ENCODE measurements around the gene C12orf56. TPM values are rescaled to one million over a fixed set of nuclear protein-coding genes. Genes with fewer than 3 reads are reported as not detected.

C12orf56 gene
- total RNA-seq, 2 donors from 2014 or later = not detected

GRCh38 chr12:64268409-64268808 is 122.1 kb downstream of the C12orf56 start:
- Mint-ChIP-seq H3K4me1 (ENCODE audit: low read depth in 2 of 2) (peaks cover 0 to 8% of the 10 kb centered on the region in 2 donors), H3K9me3 (no peaks in the 10 kb centered on the region), H3K36me3 (no peaks in the 10 kb centered on the region), H3K4me3 (no peak overlapping the region), H3K27ac (no peak overlapping the region), H3K27me3 (peaks cover 4 to 7% of the 10 kb centered on the region in 2 donors)
- DNase-seq (ENCODE audit: low spot score) = no peak
- no peak for ATAC-seq

GRCh38 chr12:64265839-64266238 is 124.7 kb downstream of the C12orf56 start:
- Mint-ChIP-seq H3K9me3 (no peaks in the 10 kb centered on the region), H3K27me3 (peaks cover 4 to 7% of the 10 kb centered on the region in 2 donors), H3K4me3 (no peak overlapping the region), H3K4me1 (ENCODE audit: low read depth in 2 of 2) (peaks cover 0 to 8% of the 10 kb centered on the region in 2 donors), H3K36me3 (no peaks in the 10 kb centered on the region), H3K27ac (no peak overlapping the region)
- no peak for DNase-seq (ENCODE audit: low spot score)
- ATAC-seq = peak in 1 of 2 donors; percentile 52

DNA sequence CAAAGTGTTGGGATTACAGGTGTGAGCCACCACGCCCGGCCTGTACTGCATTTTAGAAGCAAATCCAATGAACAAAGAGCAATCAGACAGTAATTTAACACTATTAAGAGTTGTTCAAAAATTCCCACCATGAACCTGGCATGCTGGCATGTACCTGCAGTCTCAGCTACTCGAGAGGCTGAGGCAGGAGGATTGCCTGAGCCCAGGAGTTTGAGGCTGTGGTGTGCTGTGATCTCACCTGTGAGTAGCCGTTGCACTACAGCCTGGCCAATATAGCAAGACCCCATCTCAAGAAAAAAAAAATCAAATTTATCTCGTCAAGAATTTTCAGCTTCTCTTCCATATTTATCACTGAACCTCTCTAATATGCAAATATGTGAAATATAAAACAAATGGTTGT is 128.7 kb downstream of the C12orf56 start:
- no peaks in the 10 kb centered on the region for H3K36me3 Mint-ChIP-seq

GRCh38 chr12:64258576-64258975 is 132.0 kb downstream of the C12orf56 start:
- Mint-ChIP-seq H3K27ac (no peak overlapping the region), H3K27me3 (no peaks in the 10 kb centered on the region), H3K36me3 (no peaks in the 10 kb centered on the region), H3K4me1 (ENCODE audit: low read depth in 2 of 2) (peaks cover 7 to 10% of the 10 kb centered on the region in 2 donors), H3K4me3 (no peak overlapping the region), H3K9me3 (no peaks in the 10 kb centered on the region)
- DNase-seq (ENCODE audit: low spot score) (no peak), ATAC-seq (no peak)

More for the DNA sequence above, 128.7 kb downstream of the C12orf56 start:
- DNase-seq (ENCODE audit: low spot score) = no peak
- no peaks in the 10 kb centered on the region for H3K9me3 Mint-ChIP-seq
- H3K4me3 Mint-ChIP-seq = no peak overlapping the region
- H3K27ac Mint-ChIP-seq = no peak overlapping the region
- no peak for ATAC-seq
- peaks cover 0 to 8% of the 10 kb centered on the region in 2 donors for H3K4me1 Mint-ChIP-seq (ENCODE audit: low read depth in 2 of 2)
- no peaks in the 10 kb centered on the region for H3K27me3 Mint-ChIP-seq

DNA sequence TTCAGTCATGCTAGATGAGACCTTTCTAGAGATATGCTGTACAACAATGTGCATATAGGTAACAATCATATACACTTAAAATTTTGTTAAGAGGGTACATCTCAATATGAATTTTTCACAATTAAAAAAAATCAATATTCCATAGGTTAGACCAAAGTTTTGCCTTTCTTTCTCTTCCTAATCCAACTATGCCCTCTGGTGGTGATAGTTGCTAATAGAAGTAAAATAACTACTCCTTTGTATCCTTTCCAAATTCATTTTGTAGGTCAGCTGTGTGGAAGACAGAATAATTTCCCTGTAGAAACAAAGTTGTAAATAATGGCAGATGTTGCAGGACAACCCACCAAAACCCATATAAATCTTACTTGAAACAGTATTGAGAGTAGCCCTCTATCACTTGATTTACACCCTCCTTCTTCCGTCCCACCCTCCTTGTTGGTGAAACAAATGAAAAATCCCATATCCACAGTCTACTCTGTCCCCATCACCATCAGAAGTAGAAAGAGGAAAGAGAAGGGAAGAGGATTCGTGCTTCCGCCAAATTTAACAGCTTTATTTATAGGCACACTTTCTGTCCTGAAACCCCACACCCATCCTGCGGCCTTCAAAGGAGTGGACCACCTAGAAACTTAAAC is 134.3 kb downstream of the C12orf56 start:
- Mint-ChIP-seq H3K4me1 (ENCODE audit: low read depth in 2 of 2) (peaks cover 7 to 10% of the 10 kb centered on the region in 2 donors), H3K4me3 (no peak overlapping the region), H3K9me3 (no peaks in the 10 kb centered on the region), H3K27ac (no peak overlapping the region), H3K27me3 (no peaks in the 10 kb centered on the region), H3K36me3 (no peaks in the 10 kb centered on the region)
- ATAC-seq (no peak), DNase-seq (ENCODE audit: low spot score) (no peak)

GRCh38 chr12:64255249-64255648 is 135.3 kb downstream of the C12orf56 start:
- no peak for DNase-seq (ENCODE audit: low spot score)
- no peaks in the 10 kb centered on the region for H3K27me3 Mint-ChIP-seq
- no peaks in the 10 kb centered on the region for H3K9me3 Mint-ChIP-seq
- no peaks in the 10 kb centered on the region for H3K36me3 Mint-ChIP-seq
- H3K4me3 Mint-ChIP-seq = no peak overlapping the region
- no peak for ATAC-seq
- peaks cover 7 to 10% of the 10 kb centered on the region in 2 donors for H3K4me1 Mint-ChIP-seq (ENCODE audit: low read depth in 2 of 2)
- no peak overlapping the region for H3K27ac Mint-ChIP-seq

- no peak overlapping the region for H3K4me3 Mint-ChIP-seq
- ATAC-seq (no peak), DNase-seq (ENCODE audit: low spot score) (no peak)
- no peaks in the 10 kb centered on the region for H3K36me3 Mint-ChIP-seq
- no peak overlapping the region for H3K27ac Mint-ChIP-seq
- peaks cover 7 to 10% of the 10 kb centered on the region in 2 donors for H3K4me1 Mint-ChIP-seq (ENCODE audit: low read depth in 2 of 2)
- no peaks in the 10 kb centered on the region for H3K9me3 Mint-ChIP-seq
- H3K27me3 Mint-ChIP-seq = no peaks in the 10 kb centered on the region
Observed at GRCh38 chr12:64253356-64253755, 137.2 kb downstream of the C12orf56 start.

DNA sequence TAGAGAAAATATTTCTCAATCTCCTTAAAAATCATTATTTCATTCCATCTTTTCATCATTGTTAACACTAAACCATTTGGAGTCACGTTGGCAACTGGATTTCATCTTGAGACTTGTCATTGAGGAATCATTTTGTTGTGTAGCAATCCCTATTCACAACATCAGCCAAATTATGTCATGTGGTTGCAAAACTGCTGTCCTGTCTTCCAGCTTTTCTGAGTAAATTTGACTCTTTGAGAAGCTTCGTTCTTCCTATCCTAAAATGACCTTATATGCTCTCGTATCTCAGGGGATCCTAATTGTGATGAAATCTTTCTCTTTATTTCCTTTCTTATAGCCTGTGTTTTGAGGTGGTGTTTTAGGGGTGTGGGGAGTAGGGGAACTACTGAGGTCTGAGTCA is 137.9 kb downstream of the C12orf56 start:
- no peaks in the 10 kb centered on the region for H3K36me3 Mint-ChIP-seq
- no peak overlapping the region for H3K27ac Mint-ChIP-seq
- ATAC-seq (no peak), DNase-seq (ENCODE audit: low spot score) (no peak)
- H3K9me3 Mint-ChIP-seq = no peaks in the 10 kb centered on the region
- no peak overlapping the region for H3K4me3 Mint-ChIP-seq
- peaks cover 7 to 10% of the 10 kb centered on the region in 2 donors for H3K4me1 Mint-ChIP-seq (ENCODE audit: low read depth in 2 of 2)
- no peaks in the 10 kb centered on the region for H3K27me3 Mint-ChIP-seq

- H3K27ac Mint-ChIP-seq = no peak overlapping the region
- H3K4me1 Mint-ChIP-seq (ENCODE audit: low read depth in 2 of 2) = no peaks in the 10 kb centered on the region
- peaks cover 9 to 13% of the 10 kb centered on the region in 2 donors for H3K27me3 Mint-ChIP-seq
- no peak for DNase-seq (ENCODE audit: low spot score)
- H3K9me3 Mint-ChIP-seq = no peaks in the 10 kb centered on the region
- H3K4me3 Mint-ChIP-seq = no peak overlapping the region
- no peak for ATAC-seq
- H3K36me3 Mint-ChIP-seq = no peaks in the 10 kb centered on the region
Observed at GRCh38 chr12:64243809-64244208, 146.7 kb downstream of the C12orf56 start.

GRCh38 chr12:64240781-64241180 is 149.8 kb downstream of the C12orf56 start:
- no peaks in the 10 kb centered on the region for H3K4me1 Mint-ChIP-seq (ENCODE audit: low read depth in 2 of 2)
- H3K9me3 Mint-ChIP-seq = no peaks in the 10 kb centered on the region
- ATAC-seq (no peak), DNase-seq (ENCODE audit: low spot score) (no peak)
- H3K36me3 Mint-ChIP-seq = no peaks in the 10 kb centered on the region
- no peak overlapping the region for H3K27ac Mint-ChIP-seq
- peaks cover 12 to 13% of the 10 kb centered on the region in 2 donors for H3K27me3 Mint-ChIP-seq
- no peak overlapping the region for H3K4me3 Mint-ChIP-seq

- Mint-ChIP-seq H3K36me3 (no peaks in the 10 kb centered on the region), H3K27me3 (peaks cover 0 to 19% of the 10 kb centered on the region in 2 donors), H3K4me1 (ENCODE audit: low read depth in 2 of 2) (no peaks in the 10 kb centered on the region), H3K9me3 (no peaks in the 10 kb centered on the region), H3K4me3 (no peak overlapping the region), H3K27ac (no peak overlapping the region)
- no peak for DNase-seq (ENCODE audit: low spot score)
- no peak for ATAC-seq
Observed at GRCh38 chr12:64237382-64237781, 153.2 kb downstream of the C12orf56 start.

GRCh38 chr12:64236549-64236948 is 154.0 kb downstream of the C12orf56 start:
- Mint-ChIP-seq H3K27me3 (peaks cover 1 to 18% of the 10 kb centered on the region in 2 donors), H3K27ac (no peak overlapping the region), H3K36me3 (no peaks in the 10 kb centered on the region)

DNA sequence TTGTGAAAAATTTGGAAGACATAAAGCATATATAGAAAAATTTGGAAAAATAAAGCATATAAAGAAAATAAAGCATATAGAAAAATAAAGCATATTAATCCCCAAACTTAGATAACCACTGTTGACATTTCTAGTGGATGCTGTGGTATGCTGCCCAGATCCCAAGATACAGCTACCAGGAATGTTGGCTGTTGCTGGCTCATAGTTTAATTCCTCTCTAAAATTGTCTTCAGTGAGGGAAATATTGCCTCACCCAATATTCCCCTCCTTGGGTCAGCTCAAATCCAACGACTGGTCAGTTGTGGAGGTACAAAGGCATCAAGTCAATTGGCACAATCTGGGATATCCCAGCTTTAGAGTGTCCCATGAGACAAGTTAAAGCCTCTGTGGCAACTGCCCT is 158.4 kb downstream of the C12orf56 start:
- no peaks in the 10 kb centered on the region for H3K9me3 Mint-ChIP-seq
- no peaks in the 10 kb centered on the region for H3K36me3 Mint-ChIP-seq
- peaks cover 21 to 26% of the 10 kb centered on the region in 2 donors for H3K27me3 Mint-ChIP-seq
- no peak overlapping the region for H3K27ac Mint-ChIP-seq
- DNase-seq (ENCODE audit: low spot score) = no peak
- no peak overlapping the region for H3K4me3 Mint-ChIP-seq
- no peaks in the 10 kb centered on the region for H3K4me1 Mint-ChIP-seq (ENCODE audit: low read depth in 2 of 2)
- ATAC-seq = no peak

More at GRCh38 chr12:64236549-64236948, 154.0 kb downstream of the C12orf56 start:
- DNase-seq (ENCODE audit: low spot score) (no peak), ATAC-seq (no peak)
- Mint-ChIP-seq H3K9me3 (no peaks in the 10 kb centered on the region), H3K4me1 (ENCODE audit: low read depth in 2 of 2) (no peaks in the 10 kb centered on the region), H3K4me3 (no peak overlapping the region)

DNA sequence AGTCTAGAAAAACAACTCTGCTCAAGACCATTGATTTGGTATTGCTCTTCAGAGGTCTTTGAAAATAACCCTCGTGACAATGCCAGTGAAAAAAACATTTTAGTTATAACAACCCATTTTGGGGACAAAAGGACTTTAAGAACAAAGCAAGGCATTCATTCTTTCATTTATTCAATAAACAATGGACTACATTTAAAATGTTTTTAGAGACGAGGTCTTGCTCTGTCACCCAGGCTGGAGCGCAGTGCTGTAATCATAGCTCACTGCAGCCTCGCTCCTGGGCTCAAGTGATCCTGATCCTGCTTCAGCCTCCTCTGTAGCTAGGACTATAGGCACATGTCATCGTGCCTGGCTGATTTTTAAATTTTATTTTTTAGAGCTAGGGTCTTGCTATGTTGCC is 160.8 kb downstream of the C12orf56 start:
- ATAC-seq = no peak
- no peak for DNase-seq (ENCODE audit: low spot score)

GRCh38 chr12:64229240-64229639 is 161.3 kb downstream of the C12orf56 start:
- DNase-seq (ENCODE audit: low spot score) (no peak), ATAC-seq (no peak)
- Mint-ChIP-seq H3K36me3 (no peaks in the 10 kb centered on the region), H3K9me3 (no peaks in the 10 kb centered on the region), H3K27me3 (peaks cover 28 to 40% of the 10 kb centered on the region in 2 donors), H3K4me1 (ENCODE audit: low read depth in 2 of 2) (no peaks in the 10 kb centered on the region), H3K27ac (no peak overlapping the region), H3K4me3 (no peak overlapping the region)

More for the DNA sequence above, 160.8 kb downstream of the C12orf56 start:
- Mint-ChIP-seq H3K9me3 (no peaks in the 10 kb centered on the region), H3K4me3 (no peak overlapping the region), H3K4me1 (ENCODE audit: low read depth in 2 of 2) (no peaks in the 10 kb centered on the region), H3K36me3 (no peaks in the 10 kb centered on the region), H3K27me3 (peaks cover 30 to 40% of the 10 kb centered on the region in 2 donors), H3K27ac (no peak overlapping the region)

Measured in natural killer cell treated with Interleukin-12 subunit alpha and Interleukin-12 subunit beta and Interleukin-15 and Interleukin-18, amount 100 ng/mL, for 72 hours (primary cell).